Retinal pigment epithelial cell (primary cell): ENCODE measurements around the gene TRPM2.
A peak's percentile ranks its signal among the peaks of the same experiment; 100 is the strongest.
"Not testable (repeated sequence)": the region's sequence is repeated elsewhere in the genome, so short reads cannot be mapped to it uniquely, and the experiment has no call there.

Experiments
- DNase-seq: peaks from one replicate; pipeline ENCODE4 v3.0.0-alpha.2; 2010; ENCODE audit warnings: low read depth
- H3K4me3 ChIP-seq: 2 replicates; pipeline ENCODE4 v1.5.1; 2011; ENCODE audit warnings: mild to moderate bottlenecking, low read length, control low read depth, moderate library complexity
- TF ChIP-seq, protein P1 (sequence below): conservative IDR thresholded peaks from 2 replicates; pipeline ENCODE4 v1.5.1; 2011; ENCODE audit warnings: low read depth, low read length, control low read depth, inconsistent platforms

Gene TRPM2

DNA sequence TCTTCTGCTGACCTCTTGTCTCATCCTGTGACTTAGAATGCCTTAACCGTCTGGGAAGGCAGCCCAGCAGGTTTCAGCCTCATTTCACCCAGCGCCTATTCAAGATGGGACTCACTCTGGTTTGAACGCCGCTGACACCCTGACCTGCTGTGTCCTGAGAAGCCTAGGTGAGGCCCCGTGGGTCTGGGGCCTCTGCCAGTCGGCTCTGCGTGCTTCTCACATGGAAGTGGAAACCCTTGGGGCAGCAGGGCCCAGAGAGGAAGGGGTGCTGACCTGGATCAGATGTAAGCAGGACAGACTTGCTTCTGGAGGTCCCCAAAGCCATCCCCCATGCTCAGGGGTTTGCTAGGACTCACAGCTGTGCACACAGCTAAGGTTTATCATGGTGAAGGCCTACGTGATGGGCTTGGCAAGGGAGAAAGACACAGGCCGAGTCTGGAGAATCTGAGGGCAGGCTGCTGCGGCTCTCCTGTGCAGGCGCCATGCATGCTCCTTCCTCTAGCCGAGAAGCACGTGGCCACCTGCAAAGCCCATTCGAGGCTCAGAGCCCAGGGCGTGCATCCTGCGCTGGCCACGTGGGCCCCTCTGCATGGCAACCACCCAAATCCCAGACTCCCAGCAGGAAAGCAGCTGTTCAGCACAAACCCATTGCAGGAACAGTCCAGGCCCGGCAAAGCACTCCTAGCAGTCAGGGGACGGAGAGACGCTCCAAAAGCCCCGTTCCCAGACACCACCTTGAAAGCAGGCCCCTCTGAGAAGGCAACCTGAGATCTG, 3.8 kb downstream of the TRPM2 start:
- no peak for DNase-seq
- TF ChIP-seq, protein P1, sequence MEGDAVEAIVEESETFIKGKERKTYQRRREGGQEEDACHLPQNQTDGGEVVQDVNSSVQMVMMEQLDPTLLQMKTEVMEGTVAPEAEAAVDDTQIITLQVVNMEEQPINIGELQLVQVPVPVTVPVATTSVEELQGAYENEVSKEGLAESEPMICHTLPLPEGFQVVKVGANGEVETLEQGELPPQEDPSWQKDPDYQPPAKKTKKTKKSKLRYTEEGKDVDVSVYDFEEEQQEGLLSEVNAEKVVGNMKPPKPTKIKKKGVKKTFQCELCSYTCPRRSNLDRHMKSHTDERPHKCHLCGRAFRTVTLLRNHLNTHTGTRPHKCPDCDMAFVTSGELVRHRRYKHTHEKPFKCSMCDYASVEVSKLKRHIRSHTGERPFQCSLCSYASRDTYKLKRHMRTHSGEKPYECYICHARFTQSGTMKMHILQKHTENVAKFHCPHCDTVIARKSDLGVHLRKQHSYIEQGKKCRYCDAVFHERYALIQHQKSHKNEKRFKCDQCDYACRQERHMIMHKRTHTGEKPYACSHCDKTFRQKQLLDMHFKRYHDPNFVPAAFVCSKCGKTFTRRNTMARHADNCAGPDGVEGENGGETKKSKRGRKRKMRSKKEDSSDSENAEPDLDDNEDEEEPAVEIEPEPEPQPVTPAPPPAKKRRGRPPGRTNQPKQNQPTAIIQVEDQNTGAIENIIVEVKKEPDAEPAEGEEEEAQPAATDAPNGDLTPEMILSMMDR = no peak
- H3K4me3 ChIP-seq = no peak overlapping the region

DNA sequence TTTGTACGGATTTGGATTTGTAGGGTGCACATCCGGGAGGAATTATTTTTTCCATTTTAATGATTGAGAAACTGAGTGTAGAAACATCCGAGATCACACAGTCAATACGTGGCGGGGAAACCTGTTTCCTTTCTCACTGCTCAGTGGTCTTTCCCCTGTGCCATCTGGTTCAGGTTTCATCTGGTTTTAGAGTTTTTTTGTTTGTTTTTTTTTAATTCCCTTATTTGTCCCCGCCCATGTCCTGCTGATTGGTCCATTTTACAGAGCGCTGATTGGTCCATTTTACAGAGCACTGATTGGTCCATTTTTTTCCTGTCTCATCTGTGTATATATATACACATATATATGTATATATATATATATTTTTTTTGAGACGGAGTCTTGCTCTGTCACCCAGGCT, 6.0 kb downstream of the TRPM2 start:
- no peak overlapping the region for H3K4me3 ChIP-seq
- TF ChIP-seq, protein P1 = no peak
- DNase-seq = no peak

DNA sequence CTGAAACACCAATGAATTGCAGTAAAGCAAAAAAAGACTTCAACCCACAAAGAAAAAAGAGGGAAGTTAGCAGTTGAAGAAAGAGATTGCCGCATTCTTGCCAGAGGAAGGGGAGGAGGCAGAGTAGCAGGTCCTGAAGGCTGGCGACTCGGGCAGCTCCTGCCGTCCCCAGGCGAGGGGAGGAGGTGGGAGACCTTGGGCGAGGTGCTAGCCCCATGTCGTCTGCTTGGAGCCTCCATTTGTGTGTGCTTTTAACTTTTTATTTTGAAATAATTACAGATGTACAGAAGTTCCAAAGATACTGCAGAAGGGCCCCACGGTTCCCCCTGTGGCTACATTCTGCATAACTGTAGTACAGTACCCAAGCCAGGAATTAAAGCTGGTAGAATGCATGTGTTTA, 6.7 kb downstream of the TRPM2 start:
- H3K4me3 ChIP-seq = no peak overlapping the region
- TF ChIP-seq, protein P1 = peak; percentile 10
- DNase-seq = no peak

DNA sequence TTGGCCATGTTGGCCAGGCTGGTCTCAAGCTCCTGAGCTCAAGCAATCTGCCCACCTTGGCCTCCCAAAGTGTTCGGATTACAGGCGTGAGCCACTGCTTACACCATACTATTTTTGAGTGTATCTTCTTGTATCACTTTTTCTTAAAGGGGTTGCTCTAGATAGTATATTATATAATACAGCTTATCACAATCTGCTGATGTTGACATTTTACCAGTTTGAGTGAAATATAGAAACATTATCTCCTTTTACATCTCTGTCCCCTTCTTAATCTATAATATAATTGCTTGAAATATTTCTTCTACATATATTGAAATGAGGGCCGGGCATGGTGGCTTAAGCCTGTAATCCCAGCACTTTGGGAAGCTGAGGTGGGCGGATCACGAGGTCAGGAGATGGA, 8.5 kb downstream of the TRPM2 start:
- not testable (repeated sequence) for DNase-seq, H3K4me3 ChIP-seq

DNA sequence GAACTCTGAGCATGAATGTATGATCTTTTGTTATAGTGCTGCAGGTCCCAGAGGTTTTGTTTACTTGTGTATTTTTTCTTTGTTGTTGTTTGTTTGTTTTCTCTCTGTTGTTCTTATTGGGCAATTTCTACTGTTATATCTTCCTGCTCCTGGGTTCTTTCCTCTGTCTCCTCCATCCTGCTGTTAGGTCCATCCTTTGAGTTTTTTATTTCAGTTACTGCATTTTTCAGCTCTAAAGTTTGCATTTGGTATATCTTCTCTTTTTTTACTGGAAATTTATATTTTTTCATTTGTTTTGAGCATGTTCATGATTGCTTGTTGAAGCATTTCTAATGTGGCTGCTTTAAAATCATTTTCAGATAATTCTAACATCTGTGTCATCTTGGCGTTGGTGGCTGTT, 9.9 kb downstream of the TRPM2 start:
- DNase-seq = no peak
- TF ChIP-seq, protein P1 = no peak
- H3K4me3 ChIP-seq = no peak overlapping the region

DNA sequence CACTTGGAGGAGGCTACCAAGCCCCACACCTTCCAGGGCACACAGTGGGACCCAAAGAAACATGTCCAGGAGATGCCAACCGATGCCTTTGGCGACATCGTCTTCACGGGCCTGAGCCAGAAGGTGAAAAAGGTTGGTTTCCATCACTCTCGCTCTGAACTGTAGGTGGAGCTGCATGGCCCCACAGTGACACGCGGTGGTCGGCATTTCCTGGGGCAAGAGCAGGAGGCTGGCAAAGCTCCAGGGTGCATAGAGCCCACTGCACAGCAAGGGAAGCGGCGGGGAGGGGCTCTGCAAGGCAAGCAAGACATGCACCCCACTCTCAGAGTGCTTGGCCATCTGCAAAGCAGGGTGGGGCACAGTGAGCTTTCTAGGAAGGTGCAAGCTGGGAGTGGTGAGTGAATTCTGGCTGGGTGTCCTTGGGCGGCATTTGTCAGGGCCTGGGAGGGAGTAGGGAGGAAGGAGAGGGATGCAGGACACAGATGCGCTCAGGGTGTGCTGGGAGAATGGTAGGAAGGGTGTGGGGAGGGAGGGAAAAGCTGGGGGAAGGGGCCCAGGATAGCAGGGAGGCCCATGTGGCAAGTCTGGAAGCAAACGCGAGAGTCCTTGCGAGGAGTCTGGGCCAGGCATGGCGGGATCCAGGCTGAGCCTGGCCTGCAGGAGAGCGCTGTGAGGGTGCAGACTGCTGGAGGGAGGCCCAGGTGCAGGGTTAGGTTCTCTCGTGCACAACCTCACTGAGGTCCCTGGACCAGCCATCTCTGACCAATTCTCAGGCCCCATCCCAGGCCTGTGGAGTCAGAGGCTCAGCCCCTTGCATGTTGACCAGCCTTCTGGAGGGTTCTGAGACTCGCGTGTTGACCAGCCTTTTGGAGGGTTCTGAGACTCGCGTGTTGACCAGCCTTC, 11.0 kb downstream of the TRPM2 start:
- TF ChIP-seq, protein P1 = no peak
- no peak overlapping the region for H3K4me3 ChIP-seq
- no peak for DNase-seq

DNA sequence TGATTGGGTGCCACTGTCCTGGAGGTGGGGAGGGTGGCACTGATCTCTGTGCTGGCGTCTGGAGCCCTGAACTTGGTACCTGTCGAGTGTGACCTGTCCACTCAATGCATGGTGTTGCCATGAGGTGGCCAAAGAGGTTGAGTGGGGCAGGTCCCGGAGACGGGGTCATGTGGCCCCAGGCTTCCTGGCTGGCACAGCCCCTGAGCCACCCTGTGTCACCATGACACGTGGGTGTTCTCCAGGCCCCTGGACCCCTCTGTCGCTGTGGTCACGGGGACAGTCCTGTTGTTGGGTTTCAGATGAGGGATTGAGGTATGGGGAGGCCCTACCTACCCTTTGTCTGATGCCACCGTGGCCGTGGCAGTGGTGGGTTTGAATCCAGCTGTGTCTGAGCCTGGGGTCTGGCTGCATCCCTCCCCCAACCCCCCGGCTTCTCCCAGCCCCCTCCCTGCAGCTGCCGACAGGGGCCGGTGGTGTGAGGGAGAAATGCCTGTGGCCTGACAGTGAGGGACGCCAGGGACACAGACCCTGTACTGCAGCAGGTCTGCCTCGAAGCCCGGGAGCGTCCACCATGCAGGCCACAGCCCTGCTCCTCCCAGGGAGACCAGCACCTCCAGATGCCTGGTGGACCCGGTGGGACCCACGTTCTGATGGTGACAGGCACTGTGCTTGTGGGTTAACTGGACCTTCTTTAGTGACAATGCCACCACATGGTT, 12.0 kb downstream of the TRPM2 start:
- TF ChIP-seq, protein P1 = no peak
- no peak for DNase-seq
- no peak overlapping the region for H3K4me3 ChIP-seq
